Prostate gland (tissue), 2 donors: ENCODE measurements around the gene DDX46.

Experiments used
- POLR2A ChIP-seq: fragments of 450-650 bp; IDR thresholded peaks from one replicate; pipeline ENCODE4 v1.6.1; 2016; ENCODE audit warnings: antibody characterized with exemption, mild to moderate bottlenecking
- POLR2AphosphoS5 ChIP-seq: sonication (generic); formaldehyde crosslinking; IDR thresholded peaks from one replicate; pipeline ENCODE4 v1.6.1; 2017; ENCODE audit warnings: antibody characterized with exemption
- TF ChIP-seq, protein P1 (sequence below), 4 experiments: fragments of 200-600 bp in 2 of 4; fragments of 450-650 bp in 2 of 4; sonication (generic) in 2 of 4; IDR thresholded peaks; 1 replicate in 3 of 4; 2 replicates in 1 of 4; pipeline ENCODE4 v1.5.1; 2016 to 2019; ENCODE audit warnings: antibody characterized with exemption in 4 of 4, mild to moderate bottlenecking in 2 of 4, moderate library complexity in 2 of 4

DNA sequence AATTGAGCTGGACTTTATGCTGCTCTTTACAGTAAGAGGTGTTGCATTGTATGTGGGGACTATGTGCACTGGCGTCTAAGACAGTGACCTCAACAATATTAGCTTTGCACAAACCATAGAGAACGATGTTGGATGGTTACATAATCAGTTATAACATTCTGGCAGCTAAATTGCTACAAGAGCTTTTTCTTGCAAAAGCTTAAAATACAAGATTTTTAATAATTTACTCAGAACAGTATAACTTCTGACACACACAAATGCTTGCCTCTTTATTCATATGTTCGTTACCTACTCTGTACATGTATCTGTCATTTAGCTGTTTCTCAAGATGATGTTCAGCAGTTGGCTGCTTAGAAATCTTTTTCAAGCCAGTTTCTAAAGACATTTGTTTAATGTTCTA, 98.8 kb downstream of the DDX46 start:
- TF ChIP-seq POLR2A (no peak), POLR2AphosphoS5 (no peak)
- TF ChIP-seq, protein P1, sequence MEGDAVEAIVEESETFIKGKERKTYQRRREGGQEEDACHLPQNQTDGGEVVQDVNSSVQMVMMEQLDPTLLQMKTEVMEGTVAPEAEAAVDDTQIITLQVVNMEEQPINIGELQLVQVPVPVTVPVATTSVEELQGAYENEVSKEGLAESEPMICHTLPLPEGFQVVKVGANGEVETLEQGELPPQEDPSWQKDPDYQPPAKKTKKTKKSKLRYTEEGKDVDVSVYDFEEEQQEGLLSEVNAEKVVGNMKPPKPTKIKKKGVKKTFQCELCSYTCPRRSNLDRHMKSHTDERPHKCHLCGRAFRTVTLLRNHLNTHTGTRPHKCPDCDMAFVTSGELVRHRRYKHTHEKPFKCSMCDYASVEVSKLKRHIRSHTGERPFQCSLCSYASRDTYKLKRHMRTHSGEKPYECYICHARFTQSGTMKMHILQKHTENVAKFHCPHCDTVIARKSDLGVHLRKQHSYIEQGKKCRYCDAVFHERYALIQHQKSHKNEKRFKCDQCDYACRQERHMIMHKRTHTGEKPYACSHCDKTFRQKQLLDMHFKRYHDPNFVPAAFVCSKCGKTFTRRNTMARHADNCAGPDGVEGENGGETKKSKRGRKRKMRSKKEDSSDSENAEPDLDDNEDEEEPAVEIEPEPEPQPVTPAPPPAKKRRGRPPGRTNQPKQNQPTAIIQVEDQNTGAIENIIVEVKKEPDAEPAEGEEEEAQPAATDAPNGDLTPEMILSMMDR (IDR thresholded peaks at IDR 0.05), result no peak
